MCF 10A (cell line): ENCODE data around the gene ZBTB7C. TPM values are rescaled to one million over a fixed set of nuclear protein-coding genes. Genes with fewer than 3 reads are reported as not detected.

Experiments
- BruUV-seq: library from RNA; stranded (reverse); fragments of 400-500 nt; replicated peaks from 2 replicates; lab custom pipeline; 2021; lab: Mats Ljungman, UMichigan
- CTCF ChIA-PET: fragments of 300-600 bp; sonication (Branson Sonifier 250); formaldehyde crosslinking; extraction: SDS; loops from one replicate; lab custom pipeline; 2021; ENCODE audit warnings: antibody characterized with exemption, inconsistent platforms; lab: Yijun Ruan, JAX
- POLR2A ChIA-PET: fragments of 300-600, 350-650 bp; sonication (Branson Sonifier 250); formaldehyde crosslinking; extraction: SDS; loops from one replicate; lab custom pipeline; 2020; ENCODE audit warnings: antibody characterized with exemption, inconsistent platforms; lab: Yijun Ruan, JAX
- DNase-seq: peaks from one replicate; pipeline ENCODE4 v3.0.0-alpha.2; 2018; ENCODE audit not compliant: unreplicated experiment
- H3K27ac Mint-ChIP-seq: one replicate; pipeline ENCODE4 v1.8.0; 2022; ENCODE audit warnings: mild to moderate bottlenecking, low read depth, mixed read lengths; ENCODE audit not compliant: unreplicated experiment
- H3K27me3 Mint-ChIP-seq: one replicate; pipeline ENCODE4 v1.8.0; 2022; ENCODE audit warnings: mixed read lengths; ENCODE audit not compliant: insufficient read depth, unreplicated experiment
- H3K36me3 Mint-ChIP-seq: one replicate; pipeline ENCODE4 v1.8.0; 2022; ENCODE audit warnings: mild to moderate bottlenecking, moderate library complexity, mixed read lengths; ENCODE audit not compliant: insufficient read depth, unreplicated experiment
- H3K4me1 Mint-ChIP-seq: one replicate; pipeline ENCODE4 v1.8.0; 2022; ENCODE audit warnings: mixed read lengths; ENCODE audit not compliant: insufficient read depth, unreplicated experiment
- H3K4me3 Mint-ChIP-seq: one replicate; pipeline ENCODE4 v1.8.0; 2022; ENCODE audit warnings: mild to moderate bottlenecking, moderate library complexity, mixed read lengths; ENCODE audit not compliant: unreplicated experiment
- H3K9me3 Mint-ChIP-seq: one replicate; pipeline ENCODE4 v1.8.0; 2022; ENCODE audit warnings: mixed read lengths; ENCODE audit not compliant: unreplicated experiment
- CTCF ChIP-seq: fragments of 200-600 bp; IDR thresholded peaks from one replicate; pipeline ENCODE4 v1.8.0; 2022; ENCODE audit warnings: antibody characterized with exemption, mild to moderate bottlenecking; ENCODE audit not compliant: unreplicated experiment
- intact Hi-C: fragments of 100-400 bp; cut with micrococcal nuclease; formaldehyde crosslinking; loops from 2 replicates; pipeline ENCODE4 v1.14.1; 2022
- total RNA-seq: library from RNA; stranded (reverse); gene quantifications from 2 replicates; pipeline ENCODE4 v1.2.3, GENCODE V29; 2022

The ZBTB7C gene
- total RNA-seq, 1 experiment from 2014 or later = 0.42 TPM

- Mint-ChIP-seq H3K9me3 (no peaks in the 10 kb centered on the region), H3K4me1 (peaks cover 5% of the 10 kb centered on the region), H3K36me3 (no peaks in the 10 kb centered on the region), H3K27ac (no peak overlapping the region), H3K4me3 (no peak overlapping the region), H3K27me3 (peaks cover 50% of the 10 kb centered on the region)
- ChIA-PET CTCF (interaction anchor here (0.7 kb wide), 1 partner anchor 184 kb away, joined by 4 read pairs; no protein-coding TSS in a partner anchor), POLR2A (no interaction called here)
- intact Hi-C loops = no loop called here
- BruUV-seq = no TSS peak
- no peak for DNase-seq
- TF ChIP-seq CTCF = no peak
These were observed 202.3 kb downstream of the ZBTB7C start for GRCh38 chr18:48206887-48207286.

GRCh38 chr18:48203961-48204666, 205.1 kb downstream of the ZBTB7C start:
- intact Hi-C loops = no loop called here
- H3K4me3 Mint-ChIP-seq = no peak overlapping the region
- no peak overlapping the region for H3K27ac Mint-ChIP-seq
- TF ChIP-seq CTCF = no peak
- CTCF ChIA-PET = interaction anchor here (0.7 to 1.0 kb wide), 3 partner anchors 9 to 178 kb away, joined by 3 read pairs; no protein-coding TSS in a partner anchor
- peaks cover 5% of the 10 kb centered on the region for H3K4me1 Mint-ChIP-seq
- DNase-seq = peak; percentile 40
- no peaks in the 10 kb centered on the region for H3K9me3 Mint-ChIP-seq
- H3K36me3 Mint-ChIP-seq = no peaks in the 10 kb centered on the region
- H3K27me3 Mint-ChIP-seq = peaks cover 27% of the 10 kb centered on the region
- BruUV-seq = no TSS peak
- POLR2A ChIA-PET = no interaction called here

GRCh38 chr18:48203288-48203945, 205.8 kb downstream of the ZBTB7C start:
- no peak for TF ChIP-seq CTCF
- peaks cover 5% of the 10 kb centered on the region for H3K4me1 Mint-ChIP-seq
- ChIA-PET CTCF (interaction anchor here (0.6 to 0.7 kb wide), 2 partner anchors 10 to 243 kb away, joined by 3 read pairs; no protein-coding TSS in a partner anchor), POLR2A (no interaction called here)
- BruUV-seq = no TSS peak
- H3K36me3 Mint-ChIP-seq = no peaks in the 10 kb centered on the region
- no peaks in the 10 kb centered on the region for H3K9me3 Mint-ChIP-seq
- intact Hi-C loops = no loop called here
- no peak overlapping the region for H3K4me3 Mint-ChIP-seq
- H3K27ac Mint-ChIP-seq = no peak overlapping the region
- H3K27me3 Mint-ChIP-seq = peaks cover 20% of the 10 kb centered on the region
- DNase-seq = no peak
